K562 (cell line): ENCODE measurements around the gene EGLN1.

Experiments used
- ZNF24 ChIP-seq: fragments of 450-650 bp; IDR thresholded peaks from 2 replicates; pipeline ENCODE4 v1.6.1; 2016
- ZNF707 ChIP-seq: fragments of 250-450 bp; sonication (Bioruptor Pico); conservative IDR thresholded peaks from 2 replicates; pipeline ENCODE4 v1.8.0; 2022; ENCODE audit warnings: inconsistent platforms, mild to moderate bottlenecking, moderate library complexity
- TF ChIP-seq, protein P1 (sequence below): sonication (generic); formaldehyde crosslinking; IDR thresholded peaks from 2 replicates; pipeline ENCODE4 v1.8.0; 2022; ENCODE audit warnings: mild to moderate bottlenecking, missing genetic modification reagents

DNA sequence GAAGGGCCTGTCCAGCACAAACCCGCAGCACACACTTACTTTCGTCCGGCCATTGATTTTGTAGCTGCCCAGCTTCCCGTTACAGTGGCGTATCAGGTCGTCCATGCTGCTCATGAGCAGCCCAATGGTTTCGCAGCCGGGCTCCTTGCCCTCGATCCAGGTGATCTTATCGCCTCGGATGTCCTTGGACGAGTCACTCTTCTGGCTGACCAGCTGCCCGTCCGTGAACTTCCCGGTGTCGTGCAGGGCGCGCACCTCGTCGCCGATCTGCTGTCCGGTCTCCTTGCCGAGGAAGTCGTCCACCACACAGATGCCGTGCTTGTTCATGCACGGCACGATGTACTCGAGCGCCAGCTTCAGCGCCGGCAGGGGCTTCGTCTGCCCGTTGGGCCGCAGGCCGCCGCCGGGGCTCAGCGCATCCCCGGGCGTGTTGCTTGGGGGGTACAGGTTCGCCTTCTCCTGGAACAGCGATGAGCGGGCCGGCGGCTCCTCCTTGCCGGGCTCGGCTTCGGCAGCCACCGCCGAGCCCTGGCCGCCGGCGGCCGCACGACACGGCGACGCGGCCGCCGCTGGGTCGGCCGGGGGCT is 1.0 kb downstream of the EGLN1 start:
- TF ChIP-seq, protein P1, sequence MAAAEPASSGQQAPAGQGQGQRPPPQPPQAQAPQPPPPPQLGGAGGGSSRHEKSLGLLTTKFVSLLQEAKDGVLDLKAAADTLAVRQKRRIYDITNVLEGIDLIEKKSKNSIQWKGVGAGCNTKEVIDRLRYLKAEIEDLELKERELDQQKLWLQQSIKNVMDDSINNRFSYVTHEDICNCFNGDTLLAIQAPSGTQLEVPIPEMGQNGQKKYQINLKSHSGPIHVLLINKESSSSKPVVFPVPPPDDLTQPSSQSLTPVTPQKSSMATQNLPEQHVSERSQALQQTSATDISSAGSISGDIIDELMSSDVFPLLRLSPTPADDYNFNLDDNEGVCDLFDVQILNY (CRISPR knock-in tag), result no peak
- no peak for TF ChIP-seq ZNF24
- TF ChIP-seq ZNF707 (CRISPR knock-in tag), result no peak
